Thyroid gland (tissue), 4 donors: ENCODE results near the gene DNAJC8. TPM values are rescaled to one million over a fixed set of nuclear protein-coding genes. Genes with fewer than 3 reads are reported as not detected.

ENCODE experiments used
- DNase-seq, 2 donors: peaks; one replicate each; pipeline ENCODE4 v3.0.0-alpha.2; 2019
- H3K27ac ChIP-seq, 3 donors: fragments of 200-600 bp; sonication (generic); 1 replicate in 2 of 3; 2 replicates in 1 of 3; pipeline ENCODE4 v1.5.1; 2016 to 2019; ENCODE audit warnings: mild to moderate bottlenecking in 1 of 3, moderate library complexity in 1 of 3
- H3K27me3 ChIP-seq: fragments of 200-600 bp; sonication (generic); one replicate; pipeline ENCODE4 v1.5.1; 2019
- H3K36me3 ChIP-seq, 2 donors: fragments of 200-600 bp; sonication (generic); one replicate each; pipeline ENCODE4 v1.5.1; 2016 to 2019
- H3K4me1 ChIP-seq, 2 donors: fragments of 200-600 bp; sonication (generic); one replicate each; pipeline ENCODE4 v1.5.1; 2017 to 2019
- H3K4me3 ChIP-seq, 3 donors: fragments of 200-600 bp; sonication (generic); replicated peaks in 1 of 3; 1 replicate in 2 of 3; 2 replicates in 1 of 3; pipeline ENCODE4 v1.5.1; 2016; ENCODE audit warnings: mild to moderate bottlenecking in 1 of 3
- H3K9me3 ChIP-seq: fragments of 200-600 bp; sonication (generic); one replicate; pipeline ENCODE4 v1.5.1; 2017
- POLR2A ChIP-seq, 2 donors: fragments of 450-650 bp; IDR thresholded peaks; one replicate each; pipeline ENCODE4 v1.6.1; 2017; ENCODE audit warnings: antibody characterized with exemption in 2 of 2, mild to moderate bottlenecking in 2 of 2, moderate library complexity in 1 of 2
- WGBS, 2 donors: methylation state at CpG; one replicate each; pipeline ENCODE4 v1.1.5; 2017; 5-methylcytosine and 5-hydroxymethylcytosine counted together
- intact Hi-C: fragments of 100-400 bp; cut with DNase I; formaldehyde crosslinking; loops from one replicate; pipeline ENCODE4 v1.15.1; 2023
- total RNA-seq, 4 donors: library from RNA; depleted of rRNA; stranded (reverse); fragments of >200 nt; gene quantifications; one replicate each; pipeline ENCODE4 v1.2.3, GENCODE V29; 2016
- TF ChIP-seq, protein P1 (sequence below), 6 experiments: fragments of 200-600 bp in 3 of 6; fragments of 450-650 bp in 3 of 6; sonication (generic) in 3 of 6; IDR thresholded peaks; one replicate each; pipeline ENCODE4 v1.5.1; 2016 to 2019; ENCODE audit warnings: antibody characterized with exemption in 6 of 6, mild to moderate bottlenecking in 2 of 6, inconsistent platforms in 1 of 6, moderate library complexity in 1 of 6

Gene DNAJC8
- total RNA-seq, 4 donors from 2014 or later, result 59.5 to 76.7 (median 62.5) TPM

GRCh38 chr1:28196330-28196729 lies 36.5 kb downstream of the DNAJC8 start:
- DNase-seq, result no peak
- Histone ChIP-seq H3K9me3 (no peaks in the 10 kb centered on the region), H3K4me1 (peaks cover 10 to 12% of the 10 kb centered on the region in 2 donors), H3K36me3 (peaks cover 20 to 31% of the 10 kb centered on the region in 2 donors), H3K4me3 (no peak overlapping the region), H3K27me3 (no peaks in the 10 kb centered on the region), H3K27ac (peak overlapping the region; percentile 15 to 73 (median 72))
- TF ChIP-seq POLR2A (IDR thresholded peaks at IDR 0.05), result no peak
- TF ChIP-seq, protein P1, sequence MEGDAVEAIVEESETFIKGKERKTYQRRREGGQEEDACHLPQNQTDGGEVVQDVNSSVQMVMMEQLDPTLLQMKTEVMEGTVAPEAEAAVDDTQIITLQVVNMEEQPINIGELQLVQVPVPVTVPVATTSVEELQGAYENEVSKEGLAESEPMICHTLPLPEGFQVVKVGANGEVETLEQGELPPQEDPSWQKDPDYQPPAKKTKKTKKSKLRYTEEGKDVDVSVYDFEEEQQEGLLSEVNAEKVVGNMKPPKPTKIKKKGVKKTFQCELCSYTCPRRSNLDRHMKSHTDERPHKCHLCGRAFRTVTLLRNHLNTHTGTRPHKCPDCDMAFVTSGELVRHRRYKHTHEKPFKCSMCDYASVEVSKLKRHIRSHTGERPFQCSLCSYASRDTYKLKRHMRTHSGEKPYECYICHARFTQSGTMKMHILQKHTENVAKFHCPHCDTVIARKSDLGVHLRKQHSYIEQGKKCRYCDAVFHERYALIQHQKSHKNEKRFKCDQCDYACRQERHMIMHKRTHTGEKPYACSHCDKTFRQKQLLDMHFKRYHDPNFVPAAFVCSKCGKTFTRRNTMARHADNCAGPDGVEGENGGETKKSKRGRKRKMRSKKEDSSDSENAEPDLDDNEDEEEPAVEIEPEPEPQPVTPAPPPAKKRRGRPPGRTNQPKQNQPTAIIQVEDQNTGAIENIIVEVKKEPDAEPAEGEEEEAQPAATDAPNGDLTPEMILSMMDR (IDR thresholded peaks at IDR 0.05), result no peak
- 79 to 80% methylated on average over 3 of the region's 3 CpGs for WGBS, 2 donors
- intact Hi-C loops, result no loop called here

DNA sequence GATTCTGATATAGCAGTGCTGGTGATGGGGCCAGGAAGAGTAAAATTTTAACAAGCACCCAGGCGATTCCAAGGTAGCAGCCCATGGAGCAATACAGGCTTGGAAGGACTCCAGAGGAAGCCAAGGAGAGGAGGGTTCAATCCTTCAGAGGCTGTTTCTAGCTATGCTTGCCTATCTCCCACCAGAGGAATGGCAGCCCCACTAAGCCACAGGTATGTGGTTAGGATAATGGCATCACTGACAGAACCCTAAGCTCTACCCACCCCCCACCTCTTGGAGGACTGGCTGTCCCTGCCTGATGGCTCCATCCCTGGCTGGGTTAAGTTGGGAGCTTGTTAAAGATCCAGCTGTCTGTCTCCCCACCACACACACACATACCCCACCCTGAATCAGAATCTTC lies 37.0 kb downstream of the DNAJC8 start:
- no peaks in the 10 kb centered on the region for H3K9me3 ChIP-seq
- intact Hi-C loops, result no loop called here
- peaks cover 14 to 26% of the 10 kb centered on the region in 2 donors for H3K36me3 ChIP-seq
- H3K27ac ChIP-seq, result no peak overlapping the region
- 83 to 84% methylated on average over 1 of the region's 1 CpG for WGBS, 2 donors
- no peak for TF ChIP-seq POLR2A (IDR thresholded peaks at IDR 0.05)
- TF ChIP-seq, protein P1 (IDR thresholded peaks at IDR 0.05), result no peak
- DNase-seq, result no peak
- peaks cover 10 to 12% of the 10 kb centered on the region in 2 donors for H3K4me1 ChIP-seq
- no peaks in the 10 kb centered on the region for H3K27me3 ChIP-seq
- H3K4me3 ChIP-seq, result no peak overlapping the region

DNA sequence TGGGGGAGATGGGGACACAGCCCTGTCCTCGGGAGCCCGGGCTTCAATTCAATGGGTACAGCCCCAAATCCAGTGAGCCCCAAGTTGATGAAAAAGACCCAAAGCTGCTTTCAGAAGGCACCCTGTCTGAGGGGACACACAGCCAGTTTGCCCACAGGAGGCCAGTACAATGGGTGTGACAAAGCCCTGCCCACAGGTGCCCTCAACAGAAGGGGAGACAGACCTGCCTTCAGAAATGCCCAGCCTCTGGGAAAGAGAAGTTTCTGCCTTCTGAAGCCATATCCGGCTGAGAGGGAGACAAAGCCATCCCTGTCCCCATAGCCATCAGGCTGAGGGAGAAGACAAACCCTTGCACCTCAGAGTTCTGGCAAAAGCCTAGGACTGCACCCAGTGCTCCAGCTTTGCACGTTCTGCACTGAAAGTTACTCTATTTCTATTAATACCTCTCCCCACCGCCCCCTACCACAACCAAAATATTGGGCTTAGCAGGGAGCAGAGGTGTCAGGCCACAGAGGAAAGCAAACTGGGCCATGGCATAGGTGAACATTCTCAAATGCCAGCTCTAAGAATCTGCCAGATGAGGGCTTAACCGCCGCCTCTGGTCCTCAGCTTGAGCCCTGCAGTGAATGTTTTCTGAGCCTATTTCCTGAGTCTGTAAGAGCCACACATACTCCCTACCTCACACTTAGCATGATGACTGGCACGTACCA lies 38.3 kb downstream of the DNAJC8 start:
- 85 to 91% methylated on average over 8 of the region's 8 CpGs for WGBS, 2 donors
- intact Hi-C loops, result no loop called here
- DNase-seq, result no peak
- no peak overlapping the region for H3K27ac ChIP-seq
- H3K36me3 ChIP-seq, result peaks cover 1 to 13% of the 10 kb centered on the region in 2 donors
- H3K4me1 ChIP-seq, result peaks cover 10 to 12% of the 10 kb centered on the region in 2 donors
- no peak for TF ChIP-seq POLR2A (IDR thresholded peaks at IDR 0.05)
- H3K9me3 ChIP-seq, result no peaks in the 10 kb centered on the region
- H3K4me3 ChIP-seq, result no peak overlapping the region
- no peaks in the 10 kb centered on the region for H3K27me3 ChIP-seq

DNA sequence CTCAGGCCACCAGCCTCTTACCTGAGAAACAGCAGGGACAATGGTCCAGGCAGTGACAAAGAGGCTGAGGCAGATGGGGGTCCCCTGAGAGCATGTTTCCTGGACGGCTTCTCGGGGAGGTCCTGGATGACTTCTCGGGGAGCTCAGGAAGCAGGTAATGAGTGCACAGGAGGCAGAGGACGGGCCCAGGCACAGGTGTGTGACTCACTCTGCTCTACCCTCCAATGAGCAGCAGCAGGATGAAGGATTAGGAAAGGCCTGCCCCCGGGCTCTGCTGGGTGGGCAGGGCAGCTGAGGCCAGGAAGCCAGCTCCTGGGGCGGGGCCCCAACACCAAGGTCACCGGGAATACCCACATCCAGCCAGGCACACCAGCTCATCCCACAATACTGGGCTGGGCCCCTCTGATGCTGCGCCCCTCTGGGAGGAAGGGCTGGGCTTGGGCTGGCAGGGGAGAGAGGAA lies 39.1 kb downstream of the DNAJC8 start:
- no peak for DNase-seq

GRCh38 chr1:28190996-28191645 lies 41.7 kb downstream of the DNAJC8 start:
- no peak overlapping the region for H3K4me3 ChIP-seq
- DNase-seq, result no peak
- H3K27me3 ChIP-seq, result no peaks in the 10 kb centered on the region
- no peaks in the 10 kb centered on the region for H3K9me3 ChIP-seq
- H3K36me3 ChIP-seq, result no peaks in the 10 kb centered on the region
- no peak for TF ChIP-seq POLR2A (IDR thresholded peaks at IDR 0.05)
- TF ChIP-seq, protein P1 (IDR thresholded peaks at IDR 0.05), result no peak
- intact Hi-C loops, result no loop called here
- WGBS, 2 donors, result 71 to 76% methylated on average over 12 of the region's 12 CpGs
- no peaks in the 10 kb centered on the region for H3K4me1 ChIP-seq
- no peak overlapping the region for H3K27ac ChIP-seq

More for the DNA sequence above, 39.1 kb downstream of the DNAJC8 start:
- WGBS, 2 donors, result 71 to 89% methylated on average over 4 to 7 of the region's 8 CpGs
- Histone ChIP-seq H3K27me3 (no peaks in the 10 kb centered on the region), H3K36me3 (peaks cover 0 to 5% of the 10 kb centered on the region in 2 donors), H3K4me3 (no peak overlapping the region), H3K4me1 (peaks cover 10 to 12% of the 10 kb centered on the region in 2 donors), H3K27ac (no peak overlapping the region), H3K9me3 (no peaks in the 10 kb centered on the region)
- intact Hi-C loops, result no loop called here
- TF ChIP-seq, protein P1 (IDR thresholded peaks at IDR 0.05), result no peak
- no peak for TF ChIP-seq POLR2A (IDR thresholded peaks at IDR 0.05)
